ENCODE data around the gene GABBR1. TPM values are rescaled to one million over a fixed set of nuclear protein-coding genes. Genes with fewer than 3 reads are reported as not detected.

Gene GABBR1
- total RNA-seq, 1 experiment from 2014 or later, result 11.9 TPM

- in situ Hi-C loops (cut with HindIII; ENCODE audit: low pct_unique_long_range_greater_than_20kb, low sequenced_read_pairs) (no loop called here), intact Hi-C loops (cut with micrococcal nuclease; ENCODE audit: unreplicated experiment) (no loop called here)
- H3K27ac ChIP-seq (ENCODE audit: low read length), result no peak overlapping the region
- no TSS peak for BruUV-seq (replicated peaks)
- POLR2A ChIA-PET, result no interaction called here
- no peak overlapping the region for H3K4me3 ChIP-seq (ENCODE audit: low read depth in 2 of 2, low read length in 2 of 2)
- CTCF ChIA-PET, result no interaction called here
- no peaks in the 10 kb centered on the region for H3K27me3 ChIP-seq (ENCODE audit: control insufficient read depth, insufficient read depth, low read length)
- no peaks in the 10 kb centered on the region for H3K4me1 ChIP-seq (ENCODE audit: control insufficient read depth, insufficient read depth, low read length)
- DNase-seq (ENCODE audit: low read depth, low spot score) (no peak), ATAC-seq (no peak)
- no peaks in the 10 kb centered on the region for H3K36me3 ChIP-seq (ENCODE audit: control insufficient read depth, insufficient read depth, low read length)
- TF ChIP-seq SIN3A (IDR thresholded peaks at IDR 0.05; ENCODE audit: borderline replicate concordance, insufficient read depth, low read depth, low read length) (no peak), TCF7L2 (IDR thresholded peaks at IDR 0.05; ENCODE audit: low read depth, low read length) (no peak), REST (IDR thresholded peaks at IDR 0.05; ENCODE audit: insufficient read depth in 1 of 2, low read depth in 2 of 2, low read length in 1 of 2) (no peak), CTCF (IDR thresholded peaks at IDR 0.05) (no peak), POLR2AphosphoS5 (IDR thresholded peaks at IDR 0.05; ENCODE audit: low read depth, low read length) (no peak)
- H3K9me3 ChIP-seq (ENCODE audit: control insufficient read depth, insufficient read depth, low read depth, low read length), result no peaks in the 10 kb centered on the region
Observed at GRCh38 chr6:29528300-29528931, 104.6 kb downstream of the GABBR1 start.

- ATAC-seq (no peak), DNase-seq (ENCODE audit: low read depth, low spot score) (no peak)
- no peaks in the 10 kb centered on the region for H3K4me1 ChIP-seq (ENCODE audit: control insufficient read depth, insufficient read depth, low read length)
- TF ChIP-seq TCF7L2 (IDR thresholded peaks at IDR 0.05; ENCODE audit: low read depth, low read length) (no peak), POLR2AphosphoS5 (IDR thresholded peaks at IDR 0.05; ENCODE audit: low read depth, low read length) (no peak), CTCF (IDR thresholded peaks at IDR 0.05) (no peak), REST (IDR thresholded peaks at IDR 0.05; ENCODE audit: insufficient read depth in 1 of 2, low read depth in 2 of 2, low read length in 1 of 2) (no peak), SIN3A (IDR thresholded peaks at IDR 0.05; ENCODE audit: borderline replicate concordance, insufficient read depth, low read depth, low read length) (no peak)
- no peak overlapping the region for H3K27ac ChIP-seq (ENCODE audit: low read length)
- intact Hi-C loops (cut with micrococcal nuclease; ENCODE audit: unreplicated experiment), result no loop called here
- no TSS peak for BruUV-seq (replicated peaks)
- POLR2A ChIA-PET, result no interaction called here
- CTCF ChIA-PET, result no interaction called here
- in situ Hi-C loops (cut with HindIII; ENCODE audit: low pct_unique_long_range_greater_than_20kb, low sequenced_read_pairs), result no loop called here
- H3K36me3 ChIP-seq (ENCODE audit: control insufficient read depth, insufficient read depth, low read length), result no peaks in the 10 kb centered on the region; the same call in 1 of the 2 replicates
- H3K27me3 ChIP-seq (ENCODE audit: control insufficient read depth, insufficient read depth, low read length), result no peaks in the 10 kb centered on the region
- H3K9me3 ChIP-seq (ENCODE audit: control insufficient read depth, insufficient read depth, low read depth, low read length), result no peaks in the 10 kb centered on the region
- no peak overlapping the region for H3K4me3 ChIP-seq (ENCODE audit: low read depth in 2 of 2, low read length in 2 of 2)
Observed at GRCh38 chr6:29527564-29527963, 105.4 kb downstream of the GABBR1 start.
